SK-N-MC (cell line): ENCODE results near the gene TRIM71.

Source experiments
- EZH2 ChIP-seq: fragments of 200-600 bp; sonication (generic); IDR thresholded peaks from one replicate; pipeline ENCODE4 v1.6.1; 2017; ENCODE audit warnings: antibody characterized with exemption
- FOXP2 ChIP-seq: optimal IDR thresholded peaks from 2 replicates; pipeline ENCODE3; 2011; ENCODE audit warnings: mild to moderate bottlenecking, moderate library complexity; ENCODE audit not compliant: insufficient read depth; ENCODE audit errors: extremely low read length, control extremely low read depth
- POLR2AphosphoS5 ChIP-seq: IDR thresholded peaks from 2 replicates; pipeline ENCODE4 v1.6.1; 2012; ENCODE audit warnings: mild to moderate bottlenecking, low read depth, low read length, borderline replicate concordance

DNA sequence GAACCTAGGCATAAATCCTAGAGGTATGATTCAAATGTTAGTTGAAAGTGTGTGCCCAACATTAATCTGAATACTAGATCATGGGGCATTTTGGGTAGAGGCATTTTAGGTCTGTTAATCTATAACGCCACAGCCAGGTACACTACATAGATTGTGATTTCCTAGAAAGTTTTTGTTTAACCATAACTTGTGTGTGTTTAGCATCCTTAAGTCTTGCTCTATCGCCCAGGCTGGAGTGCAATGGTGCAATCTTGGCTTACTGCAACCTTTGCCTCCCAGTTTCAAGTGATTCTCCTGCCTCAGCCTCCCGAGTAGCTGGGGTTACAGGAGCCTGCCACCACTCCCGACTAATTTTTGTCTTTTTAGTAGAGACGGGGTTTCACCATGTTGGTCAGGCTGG, 59.1 kb downstream of the TRIM71 start:
- TF ChIP-seq EZH2 (no peak), POLR2AphosphoS5 (no peak), FOXP2 (no peak)
